ENCODE results near the gene MOAP1.

DNA sequence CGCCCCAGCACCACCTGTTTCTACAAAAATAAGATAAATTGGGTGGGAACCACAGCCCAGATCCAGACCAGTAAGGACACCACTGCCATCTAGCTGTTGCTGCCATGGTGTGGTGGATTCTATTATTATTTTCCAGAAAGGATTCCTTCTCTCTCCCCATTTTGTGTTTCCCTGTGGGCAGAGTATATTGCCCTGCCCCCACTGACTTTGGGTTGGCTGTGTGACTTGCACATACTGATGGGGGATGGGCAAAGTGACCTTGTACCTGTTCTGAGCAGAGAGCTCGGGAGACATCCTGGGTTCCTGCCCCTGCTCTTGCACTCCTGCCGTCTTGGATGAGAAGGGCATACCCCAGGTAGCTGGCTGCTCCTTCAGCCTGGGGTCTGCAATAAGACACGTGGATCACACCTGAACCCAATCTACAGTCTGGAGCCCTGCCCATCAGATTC, 24.3 kb downstream of the MOAP1 start:
- TF ChIP-seq RAD21 (IDR thresholded peaks at IDR 0.05; ENCODE audit: low read length) (peak; percentile 57), YY1 (IDR thresholded peaks at IDR 0.05; ENCODE audit: low read depth) (no peak), MXI1 (IDR thresholded peaks at IDR 0.05; ENCODE audit: low read depth, low read length) (no peak), GABPA (IDR thresholded peaks at IDR 0.05; ENCODE audit: low read depth) (no peak), SIN3A (IDR thresholded peaks at IDR 0.05; ENCODE audit: borderline replicate concordance, low read depth, low read length) (no peak)
- TF ChIP-seq, protein P1, sequence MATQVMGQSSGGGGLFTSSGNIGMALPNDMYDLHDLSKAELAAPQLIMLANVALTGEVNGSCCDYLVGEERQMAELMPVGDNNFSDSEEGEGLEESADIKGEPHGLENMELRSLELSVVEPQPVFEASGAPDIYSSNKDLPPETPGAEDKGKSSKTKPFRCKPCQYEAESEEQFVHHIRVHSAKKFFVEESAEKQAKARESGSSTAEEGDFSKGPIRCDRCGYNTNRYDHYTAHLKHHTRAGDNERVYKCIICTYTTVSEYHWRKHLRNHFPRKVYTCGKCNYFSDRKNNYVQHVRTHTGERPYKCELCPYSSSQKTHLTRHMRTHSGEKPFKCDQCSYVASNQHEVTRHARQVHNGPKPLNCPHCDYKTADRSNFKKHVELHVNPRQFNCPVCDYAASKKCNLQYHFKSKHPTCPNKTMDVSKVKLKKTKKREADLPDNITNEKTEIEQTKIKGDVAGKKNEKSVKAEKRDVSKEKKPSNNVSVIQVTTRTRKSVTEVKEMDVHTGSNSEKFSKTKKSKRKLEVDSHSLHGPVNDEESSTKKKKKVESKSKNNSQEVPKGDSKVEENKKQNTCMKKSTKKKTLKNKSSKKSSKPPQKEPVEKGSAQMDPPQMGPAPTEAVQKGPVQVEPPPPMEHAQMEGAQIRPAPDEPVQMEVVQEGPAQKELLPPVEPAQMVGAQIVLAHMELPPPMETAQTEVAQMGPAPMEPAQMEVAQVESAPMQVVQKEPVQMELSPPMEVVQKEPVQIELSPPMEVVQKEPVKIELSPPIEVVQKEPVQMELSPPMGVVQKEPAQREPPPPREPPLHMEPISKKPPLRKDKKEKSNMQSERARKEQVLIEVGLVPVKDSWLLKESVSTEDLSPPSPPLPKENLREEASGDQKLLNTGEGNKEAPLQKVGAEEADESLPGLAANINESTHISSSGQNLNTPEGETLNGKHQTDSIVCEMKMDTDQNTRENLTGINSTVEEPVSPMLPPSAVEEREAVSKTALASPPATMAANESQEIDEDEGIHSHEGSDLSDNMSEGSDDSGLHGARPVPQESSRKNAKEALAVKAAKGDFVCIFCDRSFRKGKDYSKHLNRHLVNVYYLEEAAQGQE (IDR thresholded peaks at IDR 0.05; ENCODE audit: low read depth, low read length) = no peak
- TF ChIP-seq, protein P2, sequence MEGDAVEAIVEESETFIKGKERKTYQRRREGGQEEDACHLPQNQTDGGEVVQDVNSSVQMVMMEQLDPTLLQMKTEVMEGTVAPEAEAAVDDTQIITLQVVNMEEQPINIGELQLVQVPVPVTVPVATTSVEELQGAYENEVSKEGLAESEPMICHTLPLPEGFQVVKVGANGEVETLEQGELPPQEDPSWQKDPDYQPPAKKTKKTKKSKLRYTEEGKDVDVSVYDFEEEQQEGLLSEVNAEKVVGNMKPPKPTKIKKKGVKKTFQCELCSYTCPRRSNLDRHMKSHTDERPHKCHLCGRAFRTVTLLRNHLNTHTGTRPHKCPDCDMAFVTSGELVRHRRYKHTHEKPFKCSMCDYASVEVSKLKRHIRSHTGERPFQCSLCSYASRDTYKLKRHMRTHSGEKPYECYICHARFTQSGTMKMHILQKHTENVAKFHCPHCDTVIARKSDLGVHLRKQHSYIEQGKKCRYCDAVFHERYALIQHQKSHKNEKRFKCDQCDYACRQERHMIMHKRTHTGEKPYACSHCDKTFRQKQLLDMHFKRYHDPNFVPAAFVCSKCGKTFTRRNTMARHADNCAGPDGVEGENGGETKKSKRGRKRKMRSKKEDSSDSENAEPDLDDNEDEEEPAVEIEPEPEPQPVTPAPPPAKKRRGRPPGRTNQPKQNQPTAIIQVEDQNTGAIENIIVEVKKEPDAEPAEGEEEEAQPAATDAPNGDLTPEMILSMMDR (IDR thresholded peaks at IDR 0.05) = peak; percentile 37
- TF ChIP-seq, protein P3, sequence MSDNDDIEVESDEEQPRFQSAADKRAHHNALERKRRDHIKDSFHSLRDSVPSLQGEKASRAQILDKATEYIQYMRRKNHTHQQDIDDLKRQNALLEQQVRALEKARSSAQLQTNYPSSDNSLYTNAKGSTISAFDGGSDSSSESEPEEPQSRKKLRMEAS (IDR thresholded peaks at IDR 0.05; ENCODE audit: low read depth) = no peak

All from SK-N-SH (cell line).